HEK293 (cell line): Measurements from ENCODE around the gene MLN.

Experiments used
- BCL11A ChIP-seq: fragments of 450-650 bp; formaldehyde crosslinking; IDR thresholded peaks from 2 replicates; pipeline ENCODE4 v1.5.1; 2016; ENCODE audit warnings: low read depth, missing biosample characterization, missing genetic modification characterization
- BCL11B ChIP-seq: fragments of 450-650 bp; formaldehyde crosslinking; IDR thresholded peaks from 2 replicates; pipeline ENCODE4 v1.5.1; 2016; ENCODE audit warnings: low read depth, missing biosample characterization, missing genetic modification characterization
- EGR2 ChIP-seq: fragments of 450-650 bp; formaldehyde crosslinking; IDR thresholded peaks from 2 replicates; pipeline ENCODE4 v1.5.1; 2016; ENCODE audit warnings: low read depth, missing biosample characterization, missing genetic modification characterization
- GLI4 ChIP-seq: fragments of 450-650 bp; formaldehyde crosslinking; IDR thresholded peaks from 2 replicates; pipeline ENCODE4 v1.5.1; 2016; ENCODE audit warnings: missing biosample characterization, missing genetic modification characterization
- KLF1 ChIP-seq: fragments of 450-650 bp; formaldehyde crosslinking; IDR thresholded peaks from 2 replicates; pipeline ENCODE4 v1.5.1; 2016; ENCODE audit warnings: missing biosample characterization, missing genetic modification characterization
- OSR2 ChIP-seq: fragments of 450-650 bp; formaldehyde crosslinking; IDR thresholded peaks from 2 replicates; pipeline ENCODE4 v1.5.1; 2016; ENCODE audit warnings: missing biosample characterization, missing genetic modification characterization
- PRDM1 ChIP-seq: fragments of 450-650 bp; formaldehyde crosslinking; IDR thresholded peaks from 2 replicates; pipeline ENCODE4; 2016; ENCODE audit warnings: missing biosample characterization, missing genetic modification characterization
- SP3 ChIP-seq: fragments of 450-650 bp; formaldehyde crosslinking; IDR thresholded peaks from 2 replicates; pipeline ENCODE4 v1.5.1; 2016; ENCODE audit warnings: missing biosample characterization, missing genetic modification characterization
- TCF7L2 ChIP-seq: IDR thresholded peaks from 2 replicates; pipeline ENCODE4 v1.6.1; 2011; ENCODE audit warnings: low read depth, mild to moderate bottlenecking, inconsistent platforms, low read length, moderate library complexity, borderline replicate concordance
- TRIM28 ChIP-seq: IDR thresholded peaks from 2 replicates; pipeline ENCODE4 v1.6.1; 2011; ENCODE audit warnings: low read length, control low read depth, borderline replicate concordance
- WT1 ChIP-seq: fragments of 450-650 bp; formaldehyde crosslinking; IDR thresholded peaks from 2 replicates; pipeline ENCODE4 v1.5.1; 2016; ENCODE audit warnings: missing biosample characterization, missing genetic modification characterization
- ZNF114 ChIP-seq: fragments of 450-650 bp; formaldehyde crosslinking; IDR thresholded peaks from 2 replicates; pipeline ENCODE4 v1.5.0; 2017; ENCODE audit warnings: missing biosample characterization, missing genetic modification characterization
- ZNF133 ChIP-seq: fragments of 450-650 bp; formaldehyde crosslinking; IDR thresholded peaks from 2 replicates; pipeline ENCODE4 v1.5.1; 2016; ENCODE audit warnings: missing biosample characterization, missing genetic modification characterization
- ZNF239 ChIP-seq: fragments of 450-650 bp; formaldehyde crosslinking; IDR thresholded peaks from 2 replicates; pipeline ENCODE4 v1.5.1; 2016; ENCODE audit warnings: missing biosample characterization, missing genetic modification characterization
- ZNF248 ChIP-seq: fragments of 450-650 bp; formaldehyde crosslinking; IDR thresholded peaks from 2 replicates; pipeline ENCODE4 v1.5.1; 2017; ENCODE audit warnings: missing biosample characterization, missing genetic modification characterization
- ZNF341 ChIP-seq: fragments of 450-650 bp; formaldehyde crosslinking; IDR thresholded peaks from 2 replicates; pipeline ENCODE4; 2016; ENCODE audit warnings: low read depth, missing biosample characterization, missing genetic modification characterization
- ZNF37A ChIP-seq: fragments of 450-650 bp; IDR thresholded peaks from 2 replicates; pipeline ENCODE4 v1.5.1; 2018; ENCODE audit warnings: missing biosample characterization, missing genetic modification characterization
- ZNF488 ChIP-seq: fragments of 450-650 bp; formaldehyde crosslinking; IDR thresholded peaks from 2 replicates; pipeline ENCODE4 v1.5.1; 2016; ENCODE audit warnings: missing biosample characterization, missing genetic modification characterization
- ZNF561 ChIP-seq: fragments of 450-650 bp; IDR thresholded peaks from 2 replicates; pipeline ENCODE4 v1.5.1; 2018; ENCODE audit warnings: missing biosample characterization, missing genetic modification characterization, borderline replicate concordance
- ZNF596 ChIP-seq: fragments of 450-650 bp; IDR thresholded peaks from 2 replicates; pipeline ENCODE4 v1.5.0; 2018; ENCODE audit warnings: missing biosample characterization, mild to moderate bottlenecking, missing genetic modification characterization, moderate library complexity
- ZNF626 ChIP-seq: fragments of 450-650 bp; sonication (Bioruptor Pico); formaldehyde crosslinking; IDR thresholded peaks from 2 replicates; pipeline ENCODE4 v1.5.1; 2018; ENCODE audit warnings: missing biosample characterization, missing genetic modification characterization, inconsistent platforms
- ZNF660 ChIP-seq: fragments of 450-650 bp; IDR thresholded peaks from 2 replicates; pipeline ENCODE4 v1.5.1; 2018; ENCODE audit warnings: missing biosample characterization, mild to moderate bottlenecking, missing genetic modification characterization
- ZNF677 ChIP-seq: fragments of 450-650 bp; IDR thresholded peaks from 2 replicates; pipeline ENCODE4 v1.5.0; 2018; ENCODE audit warnings: missing biosample characterization, mild to moderate bottlenecking, missing genetic modification characterization, moderate library complexity
- ZNF768 ChIP-seq: fragments of 450-650 bp; formaldehyde crosslinking; IDR thresholded peaks from 2 replicates; pipeline ENCODE4 v1.5.1; 2018; ENCODE audit warnings: missing biosample characterization, mild to moderate bottlenecking, missing genetic modification characterization
- TF ChIP-seq, protein P1 (sequence below): fragments of 450-650 bp; formaldehyde crosslinking; IDR thresholded peaks from 2 replicates; pipeline ENCODE4 v1.5.1; 2016; ENCODE audit warnings: missing biosample characterization, missing genetic modification characterization, borderline replicate concordance
- TF ChIP-seq, protein P2 (sequence below): fragments of 450-650 bp; formaldehyde crosslinking; IDR thresholded peaks from 2 replicates; pipeline ENCODE4 v1.5.1; 2016; ENCODE audit warnings: missing biosample characterization, missing genetic modification characterization
- TF ChIP-seq, protein P3 (sequence below): fragments of 450-650 bp; formaldehyde crosslinking; IDR thresholded peaks from 2 replicates; pipeline ENCODE4 v1.5.1; 2016; ENCODE audit warnings: missing biosample characterization, missing genetic modification characterization
- TF ChIP-seq, protein P4 (sequence below): fragments of 450-650 bp; formaldehyde crosslinking; IDR thresholded peaks from 2 replicates; pipeline ENCODE4 v1.5.1; 2017; ENCODE audit warnings: missing biosample characterization, mild to moderate bottlenecking, missing genetic modification characterization, moderate library complexity
- TF ChIP-seq, protein P5 (sequence below): sonication (generic); formaldehyde crosslinking; IDR thresholded peaks from 2 replicates; pipeline ENCODE4 v1.8.1; 2022; ENCODE audit warnings: mild to moderate bottlenecking, moderate library complexity, missing genetic modification reagents

MLN gene

GRCh38 chr6:33788694-33789549 is 14.9 kb downstream of the MLN start, which contains the start of gene LEMD2 (continued):
- TF ChIP-seq, protein P1, sequence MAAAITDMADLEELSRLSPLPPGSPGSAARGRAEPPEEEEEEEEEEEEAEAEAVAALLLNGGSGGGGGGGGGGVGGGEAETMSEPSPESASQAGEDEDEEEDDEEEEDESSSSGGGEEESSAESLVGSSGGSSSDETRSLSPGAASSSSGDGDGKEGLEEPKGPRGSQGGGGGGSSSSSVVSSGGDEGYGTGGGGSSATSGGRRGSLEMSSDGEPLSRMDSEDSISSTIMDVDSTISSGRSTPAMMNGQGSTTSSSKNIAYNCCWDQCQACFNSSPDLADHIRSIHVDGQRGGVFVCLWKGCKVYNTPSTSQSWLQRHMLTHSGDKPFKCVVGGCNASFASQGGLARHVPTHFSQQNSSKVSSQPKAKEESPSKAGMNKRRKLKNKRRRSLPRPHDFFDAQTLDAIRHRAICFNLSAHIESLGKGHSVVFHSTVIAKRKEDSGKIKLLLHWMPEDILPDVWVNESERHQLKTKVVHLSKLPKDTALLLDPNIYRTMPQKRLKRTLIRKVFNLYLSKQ (tag by site-specific recombination) = no peak
- TF ChIP-seq ZNF596 (tag by site-specific recombination) (no peak), ZNF660 (peak; percentile 83; the same call in 1 of the 2 replicates), ZNF37A (tag by site-specific recombination) (no peak), PRDM1 (tag by site-specific recombination) (no peak), ZNF133 (tag by site-specific recombination) (no peak), WT1 (no peak), KLF1 (peak; percentile 54), ZNF114 (tag by site-specific recombination) (no peak), ZNF677 (tag by site-specific recombination) (no peak), ZNF626 (tag by site-specific recombination) (no peak), BCL11B (tag by site-specific recombination) (no peak), SP3 (peak; percentile 95), TCF7L2 (no peak), GLI4 (tag by site-specific recombination) (no peak), BCL11A (tag by site-specific recombination) (no peak), ZNF341 (tag by site-specific recombination) (peak; percentile 34; the same call in 1 of the 2 replicates), OSR2 (tag by site-specific recombination) (no peak), TRIM28 (no peak), ZNF488 (no peak), ZNF239 (tag by site-specific recombination) (no peak), ZNF768 (tag by site-specific recombination) (no peak), ZNF248 (tag by site-specific recombination) (no peak), EGR2 (tag by site-specific recombination) (no peak), ZNF561 (tag by site-specific recombination) (0 out of 2 replicates have a peak, but pooled peaks have one; percentile 87)
- TF ChIP-seq, protein P2, sequence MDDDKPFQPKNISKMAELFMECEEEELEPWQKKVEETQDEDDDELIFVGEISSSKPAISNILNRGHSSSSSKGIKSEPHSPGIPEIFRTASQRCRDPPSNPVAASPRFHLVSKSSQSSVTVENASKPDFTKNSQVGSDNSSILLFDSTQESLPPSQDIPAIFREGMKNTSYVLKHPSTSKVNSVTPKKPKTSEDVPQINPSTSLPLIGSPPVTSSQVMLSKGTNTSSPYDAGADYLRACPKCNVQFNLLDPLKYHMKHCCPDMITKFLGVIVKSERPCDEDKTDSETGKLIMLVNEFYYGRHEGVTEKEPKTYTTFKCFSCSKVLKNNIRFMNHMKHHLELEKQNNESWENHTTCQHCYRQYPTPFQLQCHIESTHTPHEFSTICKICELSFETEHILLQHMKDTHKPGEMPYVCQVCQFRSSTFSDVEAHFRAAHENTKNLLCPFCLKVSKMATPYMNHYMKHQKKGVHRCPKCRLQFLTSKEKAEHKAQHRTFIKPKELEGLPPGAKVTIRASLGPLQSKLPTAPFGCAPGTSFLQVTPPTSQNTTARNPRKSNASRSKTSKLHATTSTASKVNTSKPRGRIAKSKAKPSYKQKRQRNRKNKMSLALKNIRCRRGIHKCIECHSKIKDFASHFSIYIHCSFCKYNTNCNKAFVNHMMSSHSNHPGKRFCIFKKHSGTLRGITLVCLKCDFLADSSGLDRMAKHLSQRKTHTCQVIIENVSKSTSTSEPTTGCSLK = no peak
- TF ChIP-seq, protein P3, sequence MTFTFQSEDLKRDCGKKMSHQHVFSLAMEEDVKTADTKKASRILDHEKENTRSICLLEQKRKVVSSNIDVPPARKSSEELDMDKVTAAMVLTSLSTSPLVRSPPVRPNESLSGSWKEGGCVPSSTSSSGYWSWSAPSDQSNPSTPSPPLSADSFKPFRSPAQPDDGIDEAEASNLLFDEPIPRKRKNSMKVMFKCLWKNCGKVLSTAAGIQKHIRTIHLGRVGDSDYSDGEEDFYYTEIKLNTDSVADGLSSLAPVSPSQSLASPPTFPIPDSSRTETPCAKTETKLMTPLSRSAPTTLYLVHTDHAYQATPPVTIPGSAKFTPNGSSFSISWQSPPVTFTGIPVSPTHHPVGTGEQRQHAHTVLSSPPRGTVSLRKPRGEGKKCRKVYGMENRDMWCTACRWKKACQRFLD (tag by site-specific recombination) = no peak
- TF ChIP-seq, protein P4, sequence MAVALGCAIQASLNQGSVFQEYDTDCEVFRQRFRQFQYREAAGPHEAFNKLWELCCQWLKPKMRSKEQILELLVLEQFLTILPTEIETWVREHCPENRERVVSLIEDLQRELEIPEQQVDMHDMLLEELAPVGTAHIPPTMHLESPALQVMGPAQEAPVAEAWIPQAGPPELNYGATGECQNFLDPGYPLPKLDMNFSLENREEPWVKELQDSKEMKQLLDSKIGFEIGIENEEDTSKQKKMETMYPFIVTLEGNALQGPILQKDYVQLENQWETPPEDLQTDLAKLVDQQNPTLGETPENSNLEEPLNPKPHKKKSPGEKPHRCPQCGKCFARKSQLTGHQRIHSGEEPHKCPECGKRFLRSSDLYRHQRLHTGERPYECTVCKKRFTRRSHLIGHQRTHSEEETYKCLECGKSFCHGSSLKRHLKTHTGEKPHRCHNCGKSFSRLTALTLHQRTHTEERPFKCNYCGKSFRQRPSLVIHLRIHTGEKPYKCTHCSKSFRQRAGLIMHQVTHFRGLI (tag by site-specific recombination) = no peak
- TF ChIP-seq, protein P5, sequence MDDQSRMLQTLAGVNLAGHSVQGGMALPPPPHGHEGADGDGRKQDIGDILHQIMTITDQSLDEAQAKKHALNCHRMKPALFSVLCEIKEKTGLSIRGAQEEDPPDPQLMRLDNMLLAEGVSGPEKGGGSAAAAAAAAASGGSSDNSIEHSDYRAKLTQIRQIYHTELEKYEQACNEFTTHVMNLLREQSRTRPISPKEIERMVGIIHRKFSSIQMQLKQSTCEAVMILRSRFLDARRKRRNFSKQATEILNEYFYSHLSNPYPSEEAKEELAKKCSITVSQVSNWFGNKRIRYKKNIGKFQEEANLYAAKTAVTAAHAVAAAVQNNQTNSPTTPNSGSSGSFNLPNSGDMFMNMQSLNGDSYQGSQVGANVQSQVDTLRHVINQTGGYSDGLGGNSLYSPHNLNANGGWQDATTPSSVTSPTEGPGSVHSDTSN (CRISPR knock-in tag) = peak; percentile 79; the same call in 1 of the 2 replicates
